Glutamatergic neuron (in vitro differentiated cells): Measurements from ENCODE around the gene TMEM98. TPM values are rescaled to one million over a fixed set of nuclear protein-coding genes. Genes with fewer than 3 reads are reported as not detected.

Experiments used
- DNase-seq: peaks from one replicate; pipeline ENCODE4 v3.0.0; 2022
- H3K27ac Mint-ChIP-seq: one replicate; pipeline ENCODE4 v1.8.0; 2020; ENCODE audit warnings: mild to moderate bottlenecking, mixed read lengths, inconsistent platforms; ENCODE audit not compliant: unreplicated experiment
- H3K27me3 Mint-ChIP-seq: one replicate; pipeline ENCODE4 v1.8.0; 2020; ENCODE audit warnings: mild to moderate bottlenecking, moderate library complexity, mixed read lengths, inconsistent platforms; ENCODE audit not compliant: unreplicated experiment
- H3K36me3 Mint-ChIP-seq: one replicate; pipeline ENCODE4 v1.8.0; 2020; ENCODE audit warnings: mild to moderate bottlenecking, mixed read lengths, inconsistent platforms; ENCODE audit not compliant: unreplicated experiment
- H3K4me1 Mint-ChIP-seq: one replicate; pipeline ENCODE4 v1.8.0; 2020; ENCODE audit warnings: mild to moderate bottlenecking, low read depth, mixed read lengths, inconsistent platforms; ENCODE audit not compliant: unreplicated experiment
- H3K4me3 Mint-ChIP-seq: one replicate; pipeline ENCODE4 v1.8.0; 2020; ENCODE audit warnings: mild to moderate bottlenecking, mixed read lengths, inconsistent platforms; ENCODE audit not compliant: unreplicated experiment
- H3K9me3 Mint-ChIP-seq: one replicate; pipeline ENCODE4 v1.8.0; 2020; ENCODE audit warnings: mild to moderate bottlenecking, moderate library complexity, mixed read lengths, inconsistent platforms; ENCODE audit not compliant: unreplicated experiment
- total RNA-seq: library from RNA; stranded (reverse); fragmentation: NEBNext Ultra II Directional; extraction: Animal tissue kit (Norgen Biotek cat#: 25700); gene quantifications from one replicate; pipeline ENCODE4 v1.2.1, GENCODE V29; 2021; ENCODE audit not compliant: unreplicated experiment
- TF ChIP-seq, protein P1 (sequence below): fragments of 200-600 bp; sonication (generic); IDR thresholded peaks from one replicate; pipeline ENCODE4 v1.5.0; 2021; ENCODE audit not compliant: partially characterized antibody, unreplicated experiment

Gene TMEM98
- total RNA-seq, 1 donor from 2014 or later = 62.3 TPM

DNA sequence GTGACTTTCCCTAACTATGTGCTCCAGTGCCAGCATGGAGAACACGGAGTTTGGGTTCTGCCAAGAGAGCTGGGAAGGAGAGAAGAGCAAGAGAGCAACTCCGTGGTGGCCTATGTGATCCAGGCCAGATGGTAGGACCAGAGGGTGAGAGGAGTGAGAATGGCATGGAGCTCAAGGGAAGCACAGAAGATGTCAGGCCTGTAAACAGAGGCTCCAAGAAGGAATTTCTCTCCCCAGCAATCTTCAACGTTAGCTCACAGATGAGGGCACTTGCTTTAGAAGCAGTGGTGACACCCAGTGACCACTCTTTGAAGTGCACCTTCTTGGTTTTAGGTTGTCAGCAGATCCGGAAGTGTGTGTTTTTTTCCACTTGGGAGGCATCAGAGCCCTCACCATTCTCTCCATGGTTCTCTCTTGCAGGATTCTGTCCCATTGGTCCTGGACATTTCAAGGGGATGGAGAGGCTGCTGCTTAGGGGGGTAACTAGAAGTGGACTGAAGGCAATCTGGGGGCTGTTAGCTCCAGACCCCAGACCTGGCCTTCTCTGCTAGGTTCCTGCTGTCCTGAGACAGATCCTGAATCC lies 18.1 kb upstream of the TMEM98 start:
- DNase-seq = peak; percentile 70
- TF ChIP-seq, protein P1, sequence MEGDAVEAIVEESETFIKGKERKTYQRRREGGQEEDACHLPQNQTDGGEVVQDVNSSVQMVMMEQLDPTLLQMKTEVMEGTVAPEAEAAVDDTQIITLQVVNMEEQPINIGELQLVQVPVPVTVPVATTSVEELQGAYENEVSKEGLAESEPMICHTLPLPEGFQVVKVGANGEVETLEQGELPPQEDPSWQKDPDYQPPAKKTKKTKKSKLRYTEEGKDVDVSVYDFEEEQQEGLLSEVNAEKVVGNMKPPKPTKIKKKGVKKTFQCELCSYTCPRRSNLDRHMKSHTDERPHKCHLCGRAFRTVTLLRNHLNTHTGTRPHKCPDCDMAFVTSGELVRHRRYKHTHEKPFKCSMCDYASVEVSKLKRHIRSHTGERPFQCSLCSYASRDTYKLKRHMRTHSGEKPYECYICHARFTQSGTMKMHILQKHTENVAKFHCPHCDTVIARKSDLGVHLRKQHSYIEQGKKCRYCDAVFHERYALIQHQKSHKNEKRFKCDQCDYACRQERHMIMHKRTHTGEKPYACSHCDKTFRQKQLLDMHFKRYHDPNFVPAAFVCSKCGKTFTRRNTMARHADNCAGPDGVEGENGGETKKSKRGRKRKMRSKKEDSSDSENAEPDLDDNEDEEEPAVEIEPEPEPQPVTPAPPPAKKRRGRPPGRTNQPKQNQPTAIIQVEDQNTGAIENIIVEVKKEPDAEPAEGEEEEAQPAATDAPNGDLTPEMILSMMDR = peak; percentile 67
- H3K4me1 Mint-ChIP-seq = peaks cover 5% of the 10 kb centered on the region
- no peaks in the 10 kb centered on the region for H3K36me3 Mint-ChIP-seq
- H3K27me3 Mint-ChIP-seq = no peaks in the 10 kb centered on the region
- no peak overlapping the region for H3K27ac Mint-ChIP-seq
- no peaks in the 10 kb centered on the region for H3K9me3 Mint-ChIP-seq
- no peak overlapping the region for H3K4me3 Mint-ChIP-seq

DNA sequence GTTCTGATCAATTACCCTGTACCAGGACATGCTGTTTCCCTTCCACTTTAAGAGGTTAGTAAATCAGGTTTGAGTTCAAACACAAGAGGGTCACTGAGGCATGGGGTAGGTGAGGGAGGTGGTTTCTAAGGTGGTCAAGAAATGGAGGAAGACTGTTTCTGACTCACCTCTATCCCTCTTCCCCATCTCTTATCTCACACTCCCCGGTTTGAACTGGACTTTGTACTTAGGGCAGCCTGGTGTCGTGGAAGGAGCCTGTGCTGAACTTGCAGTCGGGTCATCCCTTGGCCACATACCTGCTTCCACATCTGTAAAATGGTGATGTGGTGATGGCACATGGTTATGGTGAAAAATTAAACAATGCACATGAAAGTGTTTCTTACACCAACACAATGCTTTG lies 17.2 kb upstream of the TMEM98 start:
- no peak for DNase-seq
- Mint-ChIP-seq H3K4me1 (peaks cover 5% of the 10 kb centered on the region), H3K27ac (no peak overlapping the region), H3K27me3 (no peaks in the 10 kb centered on the region), H3K9me3 (no peaks in the 10 kb centered on the region), H3K4me3 (no peak overlapping the region), H3K36me3 (no peaks in the 10 kb centered on the region)
- TF ChIP-seq, protein P1 = no peak

DNA sequence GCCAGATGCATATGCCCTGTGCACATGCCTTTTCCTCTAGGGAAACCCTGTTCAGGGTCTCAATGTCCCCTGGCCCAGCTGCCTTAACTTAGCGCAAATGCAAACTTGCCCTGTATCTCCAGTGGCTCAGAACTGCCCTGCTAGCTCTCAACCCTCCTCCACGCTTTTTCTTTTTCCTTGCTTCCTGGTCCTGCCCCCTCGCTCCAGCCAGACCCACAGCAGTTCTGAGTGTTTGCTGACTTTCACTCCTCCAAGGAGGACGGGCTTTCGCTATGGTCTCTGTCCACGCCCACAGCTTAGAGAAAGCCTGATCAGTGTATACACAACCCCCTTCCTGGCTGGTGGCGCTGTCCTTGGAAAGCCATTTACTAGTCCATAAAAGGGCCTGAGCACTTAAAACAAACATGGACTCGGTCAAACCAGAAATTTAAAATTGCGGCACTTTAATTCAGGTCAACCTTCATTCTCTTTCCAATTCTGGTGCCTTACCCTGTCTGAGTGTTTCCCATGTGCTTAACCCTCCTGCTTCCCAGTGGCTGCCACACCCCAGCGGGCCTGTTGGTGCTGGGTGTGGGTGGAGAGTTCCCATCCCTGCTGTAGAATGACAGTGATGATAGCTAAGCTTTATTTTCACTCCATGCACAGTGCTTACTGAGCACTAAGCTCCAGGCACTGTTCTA lies 15.6 kb upstream of the TMEM98 start:
- H3K36me3 Mint-ChIP-seq = no peaks in the 10 kb centered on the region
- H3K4me3 Mint-ChIP-seq = no peak overlapping the region
- H3K27me3 Mint-ChIP-seq = no peaks in the 10 kb centered on the region
- no peaks in the 10 kb centered on the region for H3K9me3 Mint-ChIP-seq
- H3K4me1 Mint-ChIP-seq = peaks cover 5% of the 10 kb centered on the region
- TF ChIP-seq, protein P1 = no peak
- no peak for DNase-seq
- H3K27ac Mint-ChIP-seq = no peak overlapping the region

DNA sequence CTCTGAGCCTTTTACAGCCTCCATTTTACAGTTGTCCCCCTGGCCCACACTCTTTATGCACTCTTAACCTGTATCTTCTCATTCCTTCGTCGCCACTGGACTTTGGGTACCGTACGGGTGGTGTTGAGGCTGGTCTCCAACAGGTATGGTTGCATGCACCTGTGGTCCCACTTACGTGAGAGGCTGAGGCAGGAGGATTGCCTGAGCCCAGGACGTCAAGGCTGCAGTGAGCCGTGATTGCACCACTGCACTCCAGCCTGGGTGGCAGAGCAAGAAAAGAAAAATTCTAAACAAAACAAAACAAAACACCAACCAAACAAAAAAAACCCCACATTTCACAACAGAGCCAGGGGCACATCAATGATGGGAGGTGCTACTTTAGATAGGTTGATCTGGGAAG lies 14.4 kb upstream of the TMEM98 start:
- H3K27me3 Mint-ChIP-seq = peaks cover 3% of the 10 kb centered on the region
- no peak overlapping the region for H3K27ac Mint-ChIP-seq

DNA sequence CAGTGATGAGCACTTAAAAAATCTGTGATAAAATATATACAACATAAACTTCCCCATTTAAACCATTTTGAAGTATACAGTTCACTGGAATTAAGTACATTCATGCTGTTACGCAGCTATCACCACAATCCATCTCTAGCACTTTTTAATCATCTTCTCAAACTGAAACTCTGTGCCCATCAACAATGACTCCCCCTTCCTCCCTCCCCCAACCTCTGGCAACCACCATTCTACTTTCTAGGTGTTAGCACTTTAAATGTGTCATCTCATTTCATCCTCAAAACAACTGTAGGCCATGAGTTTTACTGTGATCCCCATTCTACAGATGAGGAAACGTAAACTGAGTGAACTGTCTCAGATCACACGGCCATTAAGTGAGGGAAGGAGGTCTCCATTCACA lies 13.8 kb upstream of the TMEM98 start:
- H3K27ac Mint-ChIP-seq = no peak overlapping the region
- H3K9me3 Mint-ChIP-seq = no peaks in the 10 kb centered on the region
- no peak for DNase-seq
- TF ChIP-seq, protein P1 = no peak
- H3K4me1 Mint-ChIP-seq = peaks cover 5% of the 10 kb centered on the region
- H3K27me3 Mint-ChIP-seq = peaks cover 3% of the 10 kb centered on the region
- H3K4me3 Mint-ChIP-seq = no peak overlapping the region
- H3K36me3 Mint-ChIP-seq = no peaks in the 10 kb centered on the region

More for the DNA sequence above, 14.4 kb upstream of the TMEM98 start:
- Mint-ChIP-seq H3K4me3 (no peak overlapping the region), H3K9me3 (no peaks in the 10 kb centered on the region), H3K36me3 (no peaks in the 10 kb centered on the region), H3K4me1 (peaks cover 5% of the 10 kb centered on the region)
- TF ChIP-seq, protein P1 = no peak
- no peak for DNase-seq
